GM19455 (cell line): ENCODE results near the gene SERBP1.
"Not testable (repeated sequence)": the region's sequence is repeated elsewhere in the genome, so short reads cannot be mapped to it uniquely, and the experiment has no call there.

Experiments used
- ATAC-seq: cut with Tn5 transposase; IDR thresholded peaks from one replicate; pipeline ENCODE4 v1.9.1; 2021; ENCODE audit not compliant: unreplicated experiment

The SERBP1 gene

DNA sequence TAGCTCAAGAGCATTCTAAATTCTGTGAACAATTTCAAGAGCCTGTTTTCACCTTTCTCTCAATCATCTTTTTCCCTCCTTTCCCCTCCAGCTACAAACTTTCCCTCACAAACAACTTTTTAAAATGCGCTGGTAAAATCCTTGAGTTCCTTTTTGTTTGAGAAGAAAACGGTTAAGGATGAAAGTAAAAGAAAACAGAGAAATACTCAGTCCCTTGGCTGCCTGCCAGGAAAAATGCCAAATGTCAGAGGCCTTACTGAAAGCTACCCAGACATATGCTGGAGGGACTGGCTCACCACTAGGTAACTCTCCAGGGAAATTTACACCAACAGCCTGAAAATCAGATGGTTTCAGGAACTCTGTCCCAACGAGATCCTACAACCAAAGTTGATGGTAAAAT is 11.0 kb upstream of the SERBP1 start:
- ATAC-seq, result no peak

- no peak for ATAC-seq
Observed at GRCh38 chr1:67440339-67440738, 10.1 kb upstream of the SERBP1 start.

GRCh38 chr1:67439277-67440029 is 9.3 kb upstream of the SERBP1 start:
- no peak for ATAC-seq

DNA sequence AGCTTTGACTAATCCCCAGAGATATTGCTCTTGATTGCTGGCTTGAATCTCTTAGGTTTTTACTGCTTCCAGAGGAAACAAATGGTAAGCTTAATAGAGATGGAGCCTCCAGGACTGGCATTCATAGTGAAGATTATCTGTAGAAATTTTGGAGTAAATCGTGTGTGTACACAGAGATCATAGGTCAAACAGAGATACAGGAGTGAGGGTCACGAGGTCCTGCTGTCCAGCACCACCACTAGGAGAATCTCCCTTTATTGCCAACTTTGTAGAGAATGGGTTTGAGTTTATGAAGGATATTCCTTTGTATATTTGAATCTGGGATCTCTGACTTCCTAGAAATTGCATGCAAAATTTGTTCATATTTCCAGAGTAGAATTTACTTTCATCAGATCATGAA is 7.8 kb upstream of the SERBP1 start:
- ATAC-seq, result no peak

DNA sequence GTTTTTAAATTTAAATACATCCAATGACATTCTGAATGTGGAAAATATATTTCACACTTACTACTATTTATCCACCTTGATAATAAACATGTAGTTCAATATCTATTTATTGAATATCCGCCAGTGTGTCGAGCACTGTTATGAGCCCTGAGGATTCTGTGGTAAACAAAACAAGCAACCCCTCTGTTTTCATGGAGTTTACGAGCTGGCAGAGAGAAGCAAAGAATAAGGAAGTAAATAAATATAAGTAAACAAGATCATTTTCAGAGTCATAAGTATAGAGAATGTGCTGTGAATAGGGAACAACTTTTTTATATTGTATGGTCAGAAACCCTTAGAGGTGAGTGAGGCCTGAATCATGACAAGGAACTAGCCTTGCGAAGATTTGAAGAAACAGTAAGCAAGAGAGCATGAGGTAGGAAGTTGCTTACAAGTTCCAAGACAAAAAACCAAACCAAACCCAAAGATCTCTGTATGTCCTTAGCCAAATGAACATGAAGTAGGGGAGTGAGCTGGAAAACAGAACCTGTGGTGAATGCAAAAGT is 6.4 kb upstream of the SERBP1 start:
- ATAC-seq, result no peak

- ATAC-seq, result no peak
Observed at GRCh38 chr1:67434491-67434890, 4.3 kb upstream of the SERBP1 start.

- ATAC-seq, result no peak
Observed at GRCh38 chr1:67433837-67434236, 3.6 kb upstream of the SERBP1 start.

- ATAC-seq, result no peak
Observed at GRCh38 chr1:67432745-67433144, 2.5 kb upstream of the SERBP1 start.

DNA sequence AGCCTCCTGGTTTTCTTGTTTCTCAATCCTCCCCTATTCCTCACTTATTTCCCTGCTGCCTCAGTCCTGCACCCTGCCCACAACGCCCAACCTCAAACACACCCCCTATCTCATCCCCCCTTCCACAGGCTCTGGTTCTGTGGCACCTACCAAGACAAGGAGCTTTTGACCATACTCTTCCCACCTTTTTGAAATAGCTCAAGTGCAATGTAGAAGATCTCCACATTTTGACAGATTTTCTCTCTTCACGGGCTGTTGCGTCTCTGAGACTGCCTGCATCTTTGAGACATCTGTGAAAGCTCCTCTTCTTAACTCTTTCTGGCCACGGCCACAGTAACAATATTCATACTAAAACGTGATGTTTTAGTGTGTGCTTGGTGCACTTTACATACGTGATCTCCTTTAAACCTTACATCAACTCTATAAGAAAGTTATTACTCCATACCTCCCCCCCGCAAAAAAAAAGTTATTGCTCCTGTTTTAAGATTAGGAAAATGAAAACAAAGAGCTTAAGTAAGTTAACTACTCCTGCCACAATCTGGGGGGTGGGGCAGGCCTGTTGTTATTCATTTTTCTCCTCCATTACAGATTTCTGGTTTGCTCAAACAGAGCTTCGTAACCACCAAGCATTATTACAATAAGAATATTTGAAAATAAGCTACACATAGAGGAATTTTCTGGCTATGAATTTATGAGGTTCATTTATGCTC is 1.8 kb upstream of the SERBP1 start:
- no peak for ATAC-seq

- no peak for ATAC-seq
Observed at GRCh38 chr1:67431156-67431765, 1.1 kb upstream of the SERBP1 start.

DNA sequence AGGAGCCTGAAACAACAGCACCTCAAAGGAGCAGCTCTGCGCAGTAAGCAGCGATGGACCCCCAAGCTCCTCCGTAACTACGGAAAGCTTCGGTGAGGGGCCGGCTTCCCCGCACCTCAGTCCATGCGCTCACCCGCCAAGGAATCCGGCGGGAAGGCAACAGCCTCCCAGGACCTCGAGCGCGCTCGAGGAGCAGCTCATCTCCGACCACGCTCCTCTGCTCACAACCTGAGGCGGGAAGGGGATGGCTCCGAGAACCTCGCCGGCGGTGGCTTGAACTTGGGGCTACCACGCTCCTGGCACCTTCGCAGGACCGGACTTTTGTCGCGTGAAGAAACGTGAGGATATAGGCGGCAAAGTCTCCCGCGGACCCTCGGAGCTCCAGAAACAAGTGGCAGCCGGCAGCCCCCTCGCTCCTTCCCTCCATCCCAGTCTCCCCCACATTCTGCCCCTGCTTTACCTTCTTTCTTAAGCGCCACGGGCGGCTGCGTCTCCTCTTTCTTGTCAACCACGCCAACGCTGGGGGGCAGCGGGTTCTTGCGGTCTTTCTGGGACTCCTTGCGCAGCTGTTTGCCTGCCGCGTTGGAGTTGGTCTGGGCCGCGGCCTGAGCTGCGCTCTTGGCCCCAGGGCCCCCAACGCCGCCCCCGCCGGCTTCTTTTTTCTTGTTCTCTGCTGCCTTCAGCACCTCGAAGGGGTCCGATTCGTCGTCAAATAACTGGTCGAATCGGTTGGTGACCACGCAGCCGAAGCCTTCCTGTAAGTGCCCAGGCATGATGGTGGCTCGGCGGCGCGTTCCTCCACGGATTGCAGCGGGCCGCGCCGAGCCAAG is 459 bp downstream of the SERBP1 start:
- peak; percentile 10 for ATAC-seq

GRCh38 chr1:67429011-67429527 is 1.1 kb downstream of the SERBP1 start:
- no peak for ATAC-seq

DNA sequence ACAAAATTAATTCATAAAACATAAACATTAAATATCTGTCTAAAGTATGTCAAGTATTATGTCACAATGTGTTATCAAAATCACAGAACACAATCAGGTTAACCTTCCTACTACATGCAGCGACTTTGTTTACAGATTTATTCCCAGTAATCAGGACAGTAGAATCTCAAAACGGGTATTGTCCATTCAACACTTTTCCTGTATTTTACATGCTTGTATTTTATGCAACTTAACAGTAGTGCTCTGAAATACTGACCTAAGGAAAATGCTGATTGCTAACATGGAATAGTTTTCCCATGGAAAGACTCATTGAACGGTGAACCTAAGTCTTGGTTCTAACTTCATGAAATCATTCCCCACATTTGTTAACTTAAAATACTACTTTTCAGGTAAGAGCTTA is 2.3 kb downstream of the SERBP1 start:
- ATAC-seq, result no peak

DNA sequence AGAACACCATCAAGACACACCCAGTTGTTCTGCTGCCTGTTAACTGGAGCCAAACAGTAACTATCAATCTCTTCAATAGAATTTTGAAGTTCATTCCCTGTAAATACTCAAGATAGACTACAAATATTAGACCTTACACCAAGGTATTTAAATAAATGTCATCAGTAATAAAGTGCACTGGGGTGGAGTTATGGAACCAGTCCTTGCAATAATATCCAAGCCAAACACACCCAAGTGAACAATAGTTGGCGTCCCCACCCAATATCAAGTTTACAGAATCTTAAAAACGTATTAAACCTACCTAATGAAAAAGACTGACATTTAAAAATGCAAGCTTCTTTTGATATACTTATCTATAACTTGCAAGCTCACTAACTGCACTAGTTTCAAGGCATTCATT is 2.7 kb downstream of the SERBP1 start:
- ATAC-seq, result no peak

DNA sequence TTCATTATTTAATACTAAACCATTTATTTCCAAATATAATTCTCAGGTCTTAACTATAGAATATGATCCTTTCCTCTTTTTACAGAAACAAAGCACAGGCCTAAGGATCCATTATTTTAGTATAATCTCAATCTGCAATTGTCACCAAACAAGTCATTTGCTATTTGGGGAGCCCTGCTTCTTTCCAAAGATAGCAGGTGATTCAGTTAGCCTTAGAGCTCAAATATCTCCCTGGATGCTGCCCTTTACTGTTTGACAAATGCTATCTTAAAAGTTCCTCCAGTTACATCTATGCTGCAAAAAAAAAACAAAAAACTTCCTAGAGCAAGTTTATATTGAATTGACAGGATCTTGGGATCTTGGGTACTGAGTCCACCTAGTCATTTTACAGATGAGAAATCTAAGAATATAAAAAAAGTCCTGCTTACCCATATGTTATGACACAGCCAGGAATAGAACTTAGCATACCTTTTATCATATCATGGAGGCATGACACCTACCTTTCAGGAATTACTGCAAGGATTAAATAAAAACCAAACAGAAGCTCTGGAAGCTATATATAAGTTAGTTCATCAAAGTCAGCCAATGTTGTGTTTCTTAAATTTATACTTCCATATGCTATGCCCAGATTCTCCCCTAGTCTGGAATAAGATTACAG is 9.2 kb downstream of the SERBP1 start:
- ATAC-seq, result no peak

- ATAC-seq, result no peak
Observed at GRCh38 chr1:67418839-67419586, 11.2 kb downstream of the SERBP1 start.

- ATAC-seq, result not testable (repeated sequence)
Observed at GRCh38 chr1:67417733-67418132, 12.5 kb downstream of the SERBP1 start.

DNA sequence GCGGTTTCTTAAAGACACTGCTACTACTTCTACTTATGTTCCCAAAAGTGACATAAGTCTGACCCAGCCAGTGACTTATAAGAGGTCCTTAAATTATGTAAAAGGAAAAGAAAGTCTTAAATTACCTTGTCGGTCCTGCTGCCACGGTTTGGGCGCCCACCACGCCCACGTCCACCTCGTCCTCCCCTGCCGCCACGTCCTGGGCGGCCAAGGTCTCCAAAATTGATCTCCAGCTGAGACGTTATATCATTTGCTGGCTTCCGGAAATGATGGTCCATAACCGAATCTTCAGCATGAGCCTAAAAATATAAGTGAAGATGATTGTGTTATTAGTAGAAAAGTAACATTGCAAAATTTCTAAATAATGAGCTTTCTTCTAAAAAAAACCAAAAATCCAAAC is 15.2 kb downstream of the SERBP1 start:
- ATAC-seq, result no peak

- no peak for ATAC-seq
Observed at GRCh38 chr1:67414574-67414973, 15.6 kb downstream of the SERBP1 start.

- not testable (repeated sequence) for ATAC-seq
Observed at GRCh38 chr1:67413101-67413500, 17.1 kb downstream of the SERBP1 start.
